Right lung (tissue), 10 donors: Measurements from ENCODE around the gene DPH5. TPM values are rescaled to one million over a fixed set of nuclear protein-coding genes. Genes with fewer than 3 reads are reported as not detected.
"Not testable (repeated sequence)": the region's sequence is repeated elsewhere in the genome, so short reads cannot be mapped to it uniquely, and the experiment has no call there.

Experiments
- DNase-seq, 2 donors: peaks; one replicate each; pipeline ENCODE4 v3.0.0-alpha.2; 2013
- long read RNA-seq, 8 donors: transcript quantifications; one replicate each; lab custom pipeline, GENCODE V29; 2026
- polyA plus RNA-seq, 5 donors: library from polyadenylated mRNA; unstranded; fragments of 120-200 nt; gene quantifications; one replicate each; pipeline versions ENCODE4 v1.2.1 to v1.2.3, GENCODE V29; 2013; ENCODE audit warnings: inconsistent platforms in 1 of 5, low replicate concordance in 1 of 5; ENCODE audit not compliant: insufficient read length in 5 of 5, insufficient read depth in 1 of 5

The DPH5 gene
- 10 to 100 TPM; 62.7 to 79.5 (median 73.8) TPM for polyA plus RNA-seq
- long read RNA-seq, donor 1, transcript DPH5-203 (8 exons, 1,316 nt): major isoform, 18 of 35 reads
- long read RNA-seq, donor 1, partial matches to known transcripts: 12 of 35 reads
- long read RNA-seq, donor 1, other reads (novel, unspliced or antisense): 0 of 35 reads
- long read RNA-seq, donor 2, transcript DPH5-203 (8 exons, 1,316 nt): major isoform, 17 of 51 reads
- long read RNA-seq, donor 2, partial matches to known transcripts: 24 of 51 reads
- long read RNA-seq, donor 2, other reads (novel, unspliced or antisense): 7 of 51 reads
- long read RNA-seq, donor 3, transcript DPH5-203 (8 exons, 1,316 nt): major isoform, 10 of 19 reads
- long read RNA-seq, donor 3, partial matches to known transcripts: 5 of 19 reads
- long read RNA-seq, donor 3, other reads (novel, unspliced or antisense): 0 of 19 reads
- long read RNA-seq, donor 4, transcript DPH5-203 (8 exons, 1,316 nt): major isoform, 11 of 30 reads
- long read RNA-seq, donor 4, partial matches to known transcripts: 8 of 30 reads
- long read RNA-seq, donor 4, other reads (novel, unspliced or antisense): 9 of 30 reads
- long read RNA-seq, donor 5, transcript DPH5-203 (8 exons, 1,316 nt): major isoform, 20 of 34 reads
- long read RNA-seq, donor 5, partial matches to known transcripts: 12 of 34 reads
- long read RNA-seq, donor 5, other reads (novel, unspliced or antisense): 0 of 34 reads
- long read RNA-seq, donor 6, transcript DPH5-203 (8 exons, 1,316 nt): major isoform, 32 of 52 reads
- long read RNA-seq, donor 6, transcript DPH5-201 (8 exons, 1,143 nt): minor isoform, 5 of 52 reads
- long read RNA-seq, donor 6, partial matches to known transcripts: 13 of 52 reads
- long read RNA-seq, donor 6, other reads (novel, unspliced or antisense): 0 of 52 reads
- long read RNA-seq, donor 7, transcript DPH5-203 (8 exons, 1,316 nt): major isoform, 6 of 36 reads
- long read RNA-seq, donor 7, partial matches to known transcripts: 22 of 36 reads
- long read RNA-seq, donor 7, other reads (novel, unspliced or antisense): 6 of 36 reads
- long read RNA-seq, donor 8, transcript DPH5-203 (8 exons, 1,316 nt): major isoform, 9 of 10 reads
- long read RNA-seq, donor 8, partial matches to known transcripts: 0 of 10 reads
- long read RNA-seq, donor 8, other reads (novel, unspliced or antisense): 0 of 10 reads

DNA sequence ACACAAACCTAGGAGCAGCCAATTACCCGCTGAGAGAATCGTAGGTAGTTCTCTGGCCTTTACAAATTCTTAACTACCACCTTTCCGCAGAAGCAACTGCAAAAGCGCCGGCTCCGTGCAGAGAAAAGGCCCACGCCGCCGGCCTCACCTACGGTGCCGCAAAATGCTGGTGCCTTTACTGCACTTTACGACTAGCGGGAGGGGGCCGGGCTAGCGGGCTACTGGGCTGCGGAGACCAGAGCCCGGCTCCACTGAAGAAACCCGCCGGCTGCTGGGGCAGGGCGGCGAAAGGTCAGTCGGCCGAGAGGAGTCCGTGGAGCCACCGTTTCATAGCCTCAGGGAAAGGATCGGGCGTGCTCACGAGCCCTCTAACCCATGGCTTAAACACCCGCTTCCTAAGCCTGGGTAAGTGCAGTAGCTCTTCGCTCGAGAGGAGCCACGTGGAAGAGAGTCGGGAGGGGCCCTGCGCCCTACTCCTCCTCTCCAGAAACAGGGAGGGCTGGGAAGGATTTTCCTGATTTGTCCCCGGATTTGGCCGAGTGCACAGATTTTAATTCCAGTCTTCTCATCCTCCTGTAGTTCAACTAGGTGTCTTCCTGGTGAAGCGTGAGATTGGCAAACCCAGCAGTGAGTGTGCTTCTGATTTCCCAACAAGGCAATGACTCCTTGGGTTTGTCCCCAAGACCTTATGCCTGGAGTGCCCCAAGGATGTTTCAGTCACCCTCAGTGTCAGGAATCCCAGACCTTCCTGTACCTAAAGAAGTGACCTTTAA is at the start of gene DPH5:
DPH5 (minus strand) TSS at position 128 of the 773 bp plus-strand sequence. CDS start 341 bp downstream, outside the sequence.
- DNase-seq: peak; percentile 85 to 87

GRCh38 chr1:101073836-101074235 is 48.3 kb upstream of the DPH5 start:
- no peak for DNase-seq

- no peak for DNase-seq
Observed at GRCh38 chr1:101071470-101071891, 45.9 kb upstream of the DPH5 start.

- no peak for DNase-seq
Observed at GRCh38 chr1:101069158-101069557, 43.6 kb upstream of the DPH5 start.

- not testable (repeated sequence) for DNase-seq
Observed at GRCh38 chr1:101066937-101067335, 41.4 kb upstream of the DPH5 start.

DNA sequence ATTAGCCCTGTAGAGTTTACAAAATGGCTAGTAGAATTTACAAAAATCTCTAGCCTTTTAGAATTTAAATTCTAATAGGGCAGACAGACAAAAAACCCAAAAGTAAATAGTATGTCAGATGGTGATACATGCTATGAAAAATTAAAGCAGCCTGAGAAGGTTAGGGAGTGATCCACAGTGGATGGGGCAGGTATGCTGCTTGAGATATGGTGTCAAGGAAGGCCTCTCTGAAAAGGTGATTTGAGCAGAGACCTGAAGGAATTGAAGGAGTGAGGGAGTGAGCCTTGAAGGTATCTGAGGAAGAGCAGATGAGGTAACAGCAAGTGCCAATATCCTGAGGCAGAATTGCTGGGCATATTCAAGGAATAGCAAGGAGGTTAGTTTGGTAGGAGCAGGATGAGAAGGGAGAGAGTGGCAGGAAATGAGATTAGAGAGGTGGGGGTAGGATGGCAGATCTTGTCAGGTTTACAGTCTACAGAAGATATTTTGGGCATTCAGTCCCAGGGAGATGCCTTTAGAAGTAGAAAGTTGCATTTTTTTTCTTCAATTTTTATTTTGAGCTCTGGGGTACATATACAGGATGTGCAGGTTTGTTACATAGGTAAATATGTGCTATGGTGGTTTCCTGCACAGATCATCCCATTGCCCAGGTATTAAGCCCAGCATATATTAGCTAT is 40.8 kb upstream of the DPH5 start:
- DNase-seq: no peak

- no peak for DNase-seq
Observed at GRCh38 chr1:101065575-101065974, 40.0 kb upstream of the DPH5 start.

- no peak for DNase-seq
Observed at GRCh38 chr1:101064697-101065096, 39.1 kb upstream of the DPH5 start.

DNA sequence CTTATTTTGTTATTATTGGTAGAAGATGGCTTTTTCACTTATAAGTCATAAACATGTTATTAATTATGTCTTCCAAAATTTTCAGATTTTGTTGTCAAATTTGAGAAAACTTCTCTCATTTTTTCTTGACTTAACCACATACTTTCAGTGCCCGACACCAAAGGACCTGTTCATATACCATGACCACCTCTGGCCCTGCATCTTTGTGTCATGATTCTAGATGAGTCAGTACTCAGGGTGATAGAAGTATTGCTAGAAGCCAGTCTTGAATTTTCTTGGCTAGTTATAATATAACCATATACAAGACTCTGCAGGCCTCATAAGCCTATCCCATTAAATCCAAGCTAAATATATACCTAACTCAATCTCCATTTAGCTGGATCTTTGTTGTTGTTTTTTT is 35.4 kb upstream of the DPH5 start:
- DNase-seq: no peak

DNA sequence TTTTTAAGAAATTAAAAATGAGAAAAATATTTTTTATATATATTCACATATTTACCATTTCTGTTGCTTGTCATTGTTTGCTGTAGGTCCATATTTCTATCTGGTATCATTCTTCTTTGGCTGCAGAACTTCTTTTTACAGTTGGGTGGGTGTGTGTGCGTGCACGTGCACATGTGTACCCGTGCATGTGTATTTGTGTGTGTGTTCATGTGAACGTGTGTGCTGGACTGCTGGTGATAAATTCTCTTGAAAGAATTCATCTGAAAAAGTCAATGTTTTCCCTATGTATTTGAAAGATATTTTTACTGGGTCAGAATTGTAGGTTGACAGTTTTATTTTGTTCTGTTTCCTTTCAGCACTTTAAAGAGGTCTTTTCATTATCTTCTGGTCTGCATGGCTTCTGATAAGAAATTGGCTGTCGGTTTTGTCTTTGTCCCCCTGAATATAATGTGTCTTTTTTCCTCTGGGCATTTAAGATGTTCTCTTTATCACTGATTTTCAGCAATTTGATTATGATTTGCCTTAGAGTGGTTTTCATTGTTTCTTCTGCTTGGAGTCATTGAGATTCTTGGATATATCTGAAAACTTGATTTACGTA is 34.5 kb upstream of the DPH5 start:
- DNase-seq: no peak

DNA sequence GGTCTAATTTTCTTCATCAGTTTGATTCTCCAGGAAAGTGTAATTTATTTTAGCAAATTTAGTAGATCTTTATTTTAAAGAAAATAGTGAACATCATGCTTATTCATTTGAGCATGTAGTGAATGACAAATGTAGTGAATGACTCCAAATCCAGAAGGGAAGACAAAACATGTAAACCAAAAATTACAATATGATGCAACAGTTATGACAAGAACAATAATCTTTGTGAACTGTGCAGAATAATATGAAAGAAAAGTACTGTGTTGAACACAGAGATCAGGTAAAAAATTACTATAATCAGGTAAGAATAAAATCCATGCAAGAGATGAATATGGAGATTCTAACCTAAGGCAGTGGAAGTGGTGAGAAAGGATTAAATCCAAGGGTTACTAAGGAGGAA is 30.0 kb upstream of the DPH5 start:
- no peak for DNase-seq

GRCh38 chr1:101051688-101052638 is 26.4 kb upstream of the DPH5 start:
- no peak for DNase-seq

GRCh38 chr1:101050869-101051268 is 25.3 kb upstream of the DPH5 start:
- no peak for DNase-seq

- no peak for DNase-seq
Observed at GRCh38 chr1:101044749-101045148, 19.2 kb upstream of the DPH5 start.

GRCh38 chr1:101044259-101044658 is 18.7 kb upstream of the DPH5 start:
- no peak for DNase-seq

GRCh38 chr1:101043776-101044175 is 18.2 kb upstream of the DPH5 start:
- DNase-seq: no peak

GRCh38 chr1:101041300-101041699 is 15.7 kb upstream of the DPH5 start:
- no peak for DNase-seq

DNA sequence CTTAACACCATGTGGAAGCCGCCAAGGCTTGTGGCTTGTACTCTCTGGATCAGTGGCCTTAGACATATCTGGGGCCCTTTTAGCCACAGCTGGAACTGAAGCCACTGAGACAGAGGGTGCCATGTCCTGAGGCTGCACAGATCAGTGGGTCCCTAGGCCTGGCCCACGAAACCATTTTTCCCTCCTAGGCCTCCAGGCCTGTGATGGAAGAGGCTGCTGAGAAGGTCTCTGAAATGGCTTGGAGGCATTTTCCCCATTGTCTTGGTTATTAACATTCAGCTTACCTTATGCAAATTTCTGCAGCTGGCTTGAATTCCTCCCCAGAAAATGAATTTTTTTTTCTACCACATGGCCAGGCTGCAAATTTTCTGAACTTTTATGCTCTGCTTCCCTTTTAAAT is 15.1 kb upstream of the DPH5 start:
- DNase-seq: no peak

DNA sequence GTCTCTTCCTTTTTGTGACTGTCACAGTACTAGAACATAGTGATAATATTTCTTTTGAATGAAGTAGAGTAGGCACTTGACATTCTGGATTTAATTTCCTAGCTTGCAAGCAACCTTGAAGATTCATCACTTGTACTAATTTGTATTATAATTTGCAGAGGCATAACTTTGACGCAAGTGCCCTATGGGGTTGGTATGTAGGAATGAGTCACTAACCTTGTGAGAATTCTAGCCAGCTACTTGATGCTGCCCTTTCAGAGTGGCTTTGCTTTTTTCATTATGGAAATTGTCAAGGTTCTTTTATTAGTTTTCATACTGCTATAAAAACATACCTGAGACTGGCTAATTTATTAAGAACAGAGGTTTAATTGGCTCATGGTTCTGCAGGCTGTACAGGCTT is 13.7 kb upstream of the DPH5 start:
- no peak for DNase-seq
